H9 (cell line): ENCODE measurements around the gene DCP1B. TPM values are rescaled to one million over a fixed set of nuclear protein-coding genes. Genes with fewer than 3 reads are reported as not detected.

Experiments
- DNase-seq: peaks from one replicate; pipeline ENCODE4 v3.0.0-alpha.2; 2017
- H2AFZ ChIP-seq: one replicate; pipeline ENCODE4 v1.6.1; 2013; ENCODE audit warnings: mild to moderate bottlenecking, low read length, control low read depth, moderate library complexity
- H2AK5ac ChIP-seq: 2 replicates; pipeline ENCODE4 v1.6.1; 2013; ENCODE audit warnings: low read length, control low read depth, mixed read lengths; ENCODE audit not compliant: insufficient read length
- H2BK120ac ChIP-seq: one replicate; pipeline ENCODE4 v1.6.1; 2013; ENCODE audit warnings: low read depth, mild to moderate bottlenecking, low read length, control low read depth, inconsistent platforms; ENCODE audit not compliant: poor library complexity, severe bottlenecking
- H2BK12ac ChIP-seq: 2 replicates; pipeline ENCODE4 v1.6.1; 2013; ENCODE audit warnings: low read length, control low read depth, mixed read lengths, low read depth; ENCODE audit not compliant: insufficient read length
- H2BK15ac ChIP-seq: 2 replicates; pipeline ENCODE4 v1.6.1; 2013; ENCODE audit warnings: low read depth, low read length, control low read depth
- H2BK20ac ChIP-seq: one replicate; pipeline ENCODE4 v1.6.1; 2013; ENCODE audit warnings: low read depth, mild to moderate bottlenecking, low read length, control low read depth, inconsistent platforms; ENCODE audit not compliant: poor library complexity, severe bottlenecking
- H2BK5ac ChIP-seq: 2 replicates; pipeline ENCODE4 v1.6.1; 2013; ENCODE audit warnings: low read length, control low read depth, mixed read lengths; ENCODE audit not compliant: insufficient read length
- H3K14ac ChIP-seq: 2 replicates; pipeline ENCODE4 v1.6.1; 2013; ENCODE audit warnings: low read length, control low read depth; ENCODE audit not compliant: insufficient read depth
- H3K18ac ChIP-seq: 2 replicates; pipeline ENCODE4 v1.6.1; 2013; ENCODE audit warnings: low read depth, mild to moderate bottlenecking, mixed read lengths, low read length, control low read depth; ENCODE audit not compliant: insufficient read length
- H3K23ac ChIP-seq: 2 replicates; pipeline ENCODE4 v1.6.1; 2013; ENCODE audit warnings: low read length, control low read depth, mixed read lengths, low read depth; ENCODE audit not compliant: insufficient read length
- H3K23me2 ChIP-seq: 2 replicates; pipeline ENCODE4 v1.6.1; 2013; ENCODE audit warnings: low read depth, mild to moderate bottlenecking, mixed read lengths, low read length, control low read depth; ENCODE audit not compliant: insufficient read length, poor library complexity, severe bottlenecking
- H3K27ac ChIP-seq: 2 replicates; pipeline ENCODE4 v1.5.1; 2013; ENCODE audit warnings: low read length, control low read depth, mixed read lengths, low read depth; ENCODE audit not compliant: insufficient read length
- H3K27me3 ChIP-seq: 2 replicates; pipeline ENCODE4 v1.6.1; 2013; ENCODE audit warnings: low read length, control low read depth, inconsistent platforms; ENCODE audit not compliant: insufficient read depth
- H3K4ac ChIP-seq: 2 replicates; pipeline ENCODE4 v1.6.1; 2013; ENCODE audit warnings: low read depth, mild to moderate bottlenecking, control low read depth, inconsistent platforms, low read length, moderate library complexity
- H3K4me1 ChIP-seq: 2 replicates; pipeline ENCODE4 v1.6.1; 2013; ENCODE audit warnings: low read length, control low read depth, inconsistent platforms; ENCODE audit not compliant: insufficient read depth
- H3K4me2 ChIP-seq: 2 replicates; pipeline ENCODE4 v1.6.1; 2013; ENCODE audit warnings: low read length, control low read depth, mixed read lengths; ENCODE audit not compliant: insufficient read length, insufficient read depth
- H3K56ac ChIP-seq: 2 replicates; pipeline ENCODE4 v1.6.1; 2013; ENCODE audit warnings: low read depth, mild to moderate bottlenecking, mixed read lengths, low read length, control low read depth; ENCODE audit not compliant: insufficient read length
- H3K79me1 ChIP-seq: 2 replicates; pipeline ENCODE4 v1.6.1; 2013; ENCODE audit warnings: low read depth, mild to moderate bottlenecking, moderate library complexity, low read length, control low read depth, inconsistent platforms; ENCODE audit not compliant: insufficient read depth, poor library complexity, severe bottlenecking
- H3K79me2 ChIP-seq: 2 replicates; pipeline ENCODE4 v1.6.1; 2013; ENCODE audit warnings: low read length, control low read depth, inconsistent platforms; ENCODE audit not compliant: insufficient read depth
- H3K9ac ChIP-seq: 2 replicates; pipeline ENCODE4 v1.6.1; 2013; ENCODE audit warnings: low read length, control low read depth, mixed read lengths; ENCODE audit not compliant: insufficient read length; ENCODE audit errors: extremely low read depth
- H3K9me3 ChIP-seq: one replicate; pipeline ENCODE4 v1.6.1; 2013; ENCODE audit warnings: low read depth, low read length, inconsistent platforms; ENCODE audit not compliant: control insufficient read depth
- H3T11ph ChIP-seq: one replicate; pipeline ENCODE4 v1.6.1; 2013; ENCODE audit warnings: mild to moderate bottlenecking, low read length, control low read depth, inconsistent platforms
- H4K20me1 ChIP-seq: one replicate; pipeline ENCODE4 v1.6.1; 2013; ENCODE audit not compliant: control insufficient read depth, insufficient read length, insufficient read depth
- H4K5ac ChIP-seq: 2 replicates; pipeline ENCODE4 v1.6.1; 2013; ENCODE audit warnings: low read depth, mild to moderate bottlenecking, mixed read lengths, low read length, control low read depth; ENCODE audit not compliant: insufficient read length
- H4K8ac ChIP-seq: replicated peaks from 2 replicates; pipeline ENCODE4 v1.6.1; 2013; ENCODE audit warnings: low read length, control low read depth, mixed read lengths, low read depth; ENCODE audit not compliant: insufficient read length
- H4K91ac ChIP-seq: 2 replicates; pipeline ENCODE4 v1.6.1; 2013; ENCODE audit warnings: low read depth, mild to moderate bottlenecking, moderate library complexity, mixed read lengths, low read length, control low read depth; ENCODE audit not compliant: insufficient read length
- H3K27ac Mint-ChIP-seq, 3 experiments: 2 replicates in 2 of 3; 3 replicates in 1 of 3; pipeline ENCODE4 v1.8.0; 2020 to 2021; ENCODE audit warnings: mixed read lengths in 3 of 3, mild to moderate bottlenecking in 1 of 3, moderate library complexity in 1 of 3
- H3K27me3 Mint-ChIP-seq: 2 replicates; pipeline ENCODE4 v1.8.0; 2021; ENCODE audit warnings: low read depth, mild to moderate bottlenecking, moderate library complexity, mixed read lengths
- H3K36me3 Mint-ChIP-seq, 3 experiments: 2 replicates in 2 of 3; 3 replicates in 1 of 3; pipeline ENCODE4 v1.8.0; 2020 to 2021; ENCODE audit warnings: low read depth in 3 of 3, mixed read lengths in 3 of 3; ENCODE audit not compliant: insufficient read depth in 1 of 3
- H3K4me1 Mint-ChIP-seq, 2 experiments: 2 replicates each; pipeline ENCODE4 v1.8.0; 2020; ENCODE audit warnings: mixed read lengths in 2 of 2
- H3K4me3 Mint-ChIP-seq, 2 experiments: 2 replicates in 1 of 2; 3 replicates in 1 of 2; pipeline ENCODE4 v1.8.0; 2020 to 2021; ENCODE audit warnings: mild to moderate bottlenecking in 2 of 2, mixed read lengths in 2 of 2, moderate library complexity in 1 of 2
- H3K9me3 Mint-ChIP-seq, 2 experiments: 2 replicates in 1 of 2; 3 replicates in 1 of 2; pipeline ENCODE4 v1.8.0; 2020; ENCODE audit warnings: mild to moderate bottlenecking in 2 of 2, mixed read lengths in 2 of 2, moderate library complexity in 1 of 2
- WGBS: extraction: QIAGEN DNeasy Blood & Tissue Kit; methylation state at CpG from one replicate; pipeline ENCODE4 v1.1.7; 2013; ENCODE audit warnings: missing lambda C conversion rate, low lambda C conversion rate, mixed read lengths; ENCODE audit not compliant: insufficient read length; ENCODE audit errors: extremely low coverage; 5-methylcytosine and 5-hydroxymethylcytosine counted together
- total RNA-seq: library from RNA; stranded (reverse); gene quantifications from 2 replicates; pipeline ENCODE4 v1.2.1, GENCODE V29; 2021
- TF ChIP-seq, protein P1 (sequence below): fragments of 200-600 bp; sonication (generic); conservative IDR thresholded peaks from 3 replicates; pipeline ENCODE4 v1.8.0; 2021; ENCODE audit warnings: antibody characterized with exemption, mild to moderate bottlenecking

Gene DCP1B
- total RNA-seq, 1 experiment from 2014 or later, result 11.2 TPM

DNA sequence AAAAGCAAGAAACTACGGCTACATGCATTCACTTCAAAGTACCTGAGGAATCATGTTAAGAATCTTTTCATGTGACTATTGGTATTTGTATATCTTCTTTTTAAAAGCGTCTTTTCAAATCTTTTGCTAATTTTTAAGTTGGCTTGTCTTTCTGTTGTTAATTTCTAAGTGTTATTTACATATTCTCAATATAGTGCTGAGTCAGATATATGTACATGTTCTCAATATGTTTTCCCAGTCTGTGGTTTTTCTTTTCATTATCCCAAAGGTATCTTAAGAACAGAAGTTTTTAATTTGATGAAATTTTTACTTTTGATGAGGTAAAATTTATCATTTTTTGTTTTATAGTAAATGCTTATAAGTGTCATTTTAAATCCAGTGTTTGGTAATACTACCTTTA lies 24.0 kb downstream of the DCP1B start:
- Histone ChIP-seq H3T11ph (no peak overlapping the region), H3K79me2 (no peaks in the 10 kb centered on the region), H3K56ac (no peak overlapping the region), H3K18ac (no peak overlapping the region), H3K27me3 (no peaks in the 10 kb centered on the region), H3K4me1 (no peaks in the 10 kb centered on the region), H4K20me1 (no peaks in the 10 kb centered on the region), H2BK12ac (no peak overlapping the region), H3K4ac (no peak overlapping the region), H4K91ac (no peak overlapping the region), H4K5ac (no peak overlapping the region), H2BK15ac (no peak overlapping the region), H2BK20ac (no peak overlapping the region), H2BK120ac (no peak overlapping the region), H2AK5ac (no peak overlapping the region), H3K27ac (no peak overlapping the region), H3K9me3 (no peaks in the 10 kb centered on the region), H3K4me2 (no peak overlapping the region), H3K23ac (no peak overlapping the region), H3K14ac (no peak overlapping the region), H2BK5ac (no peak overlapping the region), H4K8ac (no peak overlapping the region), H3K23me2 (no peaks in the 10 kb centered on the region), H3K9ac (no peak overlapping the region), H2AFZ (no peak overlapping the region), H3K79me1 (no peaks in the 10 kb centered on the region)
- Mint-ChIP-seq H3K9me3 (peaks cover 5 to 11% of the 10 kb centered on the region in 2 experiments; a peak in 4 of 5 replicates), H3K27me3 (no peaks in the 10 kb centered on the region), H3K36me3 (peaks cover 6 to 15% (median 6%) of the 10 kb centered on the region in 3 experiments), H3K4me3 (no peak overlapping the region), H3K27ac (no peak overlapping the region), H3K4me1 (peaks cover 8 to 10% of the 10 kb centered on the region in 2 experiments)
- DNase-seq, result no peak
- TF ChIP-seq, protein P1, sequence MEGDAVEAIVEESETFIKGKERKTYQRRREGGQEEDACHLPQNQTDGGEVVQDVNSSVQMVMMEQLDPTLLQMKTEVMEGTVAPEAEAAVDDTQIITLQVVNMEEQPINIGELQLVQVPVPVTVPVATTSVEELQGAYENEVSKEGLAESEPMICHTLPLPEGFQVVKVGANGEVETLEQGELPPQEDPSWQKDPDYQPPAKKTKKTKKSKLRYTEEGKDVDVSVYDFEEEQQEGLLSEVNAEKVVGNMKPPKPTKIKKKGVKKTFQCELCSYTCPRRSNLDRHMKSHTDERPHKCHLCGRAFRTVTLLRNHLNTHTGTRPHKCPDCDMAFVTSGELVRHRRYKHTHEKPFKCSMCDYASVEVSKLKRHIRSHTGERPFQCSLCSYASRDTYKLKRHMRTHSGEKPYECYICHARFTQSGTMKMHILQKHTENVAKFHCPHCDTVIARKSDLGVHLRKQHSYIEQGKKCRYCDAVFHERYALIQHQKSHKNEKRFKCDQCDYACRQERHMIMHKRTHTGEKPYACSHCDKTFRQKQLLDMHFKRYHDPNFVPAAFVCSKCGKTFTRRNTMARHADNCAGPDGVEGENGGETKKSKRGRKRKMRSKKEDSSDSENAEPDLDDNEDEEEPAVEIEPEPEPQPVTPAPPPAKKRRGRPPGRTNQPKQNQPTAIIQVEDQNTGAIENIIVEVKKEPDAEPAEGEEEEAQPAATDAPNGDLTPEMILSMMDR, result no peak
- no CpG with 5 or more reads among the region's 2 CpGs for WGBS
